Measurements from ENCODE around the gene RAPGEF2.
"Not testable (repeated sequence)": the region's sequence is repeated elsewhere in the genome, so short reads cannot be mapped to it uniquely, and the experiment has no call there.

RAPGEF2 gene

GRCh38 chr4:159237975-159238374 is 135.1 kb downstream of the RAPGEF2 start:
- no peak for DNase-seq (ENCODE audit: low read depth in 2 of 2, low spot score in 1 of 2)

GRCh38 chr4:159238631-159239030 is 135.8 kb downstream of the RAPGEF2 start:
- no peak for DNase-seq (ENCODE audit: low read depth in 2 of 2, low spot score in 1 of 2)

GRCh38 chr4:159239629-159240028 is 136.8 kb downstream of the RAPGEF2 start:
- DNase-seq (ENCODE audit: low read depth in 2 of 2, low spot score in 1 of 2), result no peak

GRCh38 chr4:159240046-159240445 is 137.2 kb downstream of the RAPGEF2 start:
- no peak for DNase-seq (ENCODE audit: low read depth in 2 of 2, low spot score in 1 of 2)

GRCh38 chr4:159240687-159241086 is 137.8 kb downstream of the RAPGEF2 start:
- DNase-seq (ENCODE audit: low read depth in 2 of 2, low spot score in 1 of 2), result no peak

GRCh38 chr4:159242427-159242826 is 139.5 kb downstream of the RAPGEF2 start:
- no peak for DNase-seq (ENCODE audit: low read depth in 2 of 2, low spot score in 1 of 2)

GRCh38 chr4:159248384-159249178 is 145.7 kb downstream of the RAPGEF2 start:
- no peak for DNase-seq (ENCODE audit: low read depth in 2 of 2, low spot score in 1 of 2)

- no peak for DNase-seq (ENCODE audit: low read depth in 2 of 2, low spot score in 1 of 2)
These were observed 148.0 kb downstream of the RAPGEF2 start for GRCh38 chr4:159250751-159251325.

GRCh38 chr4:159251580-159251979 is 148.7 kb downstream of the RAPGEF2 start:
- DNase-seq (ENCODE audit: low read depth in 2 of 2, low spot score in 1 of 2), result not testable (repeated sequence)

GRCh38 chr4:159252491-159252890 is 149.6 kb downstream of the RAPGEF2 start:
- DNase-seq (ENCODE audit: low read depth in 2 of 2, low spot score in 1 of 2), result no peak

GRCh38 chr4:159256037-159256436 is 153.2 kb downstream of the RAPGEF2 start:
- DNase-seq (ENCODE audit: low read depth in 2 of 2, low spot score in 1 of 2), result no peak

- no peak for DNase-seq (ENCODE audit: low read depth in 2 of 2, low spot score in 1 of 2)
These were observed 156.1 kb downstream of the RAPGEF2 start for GRCh38 chr4:159258889-159259560.

GRCh38 chr4:159264057-159264456 is 161.2 kb downstream of the RAPGEF2 start:
- DNase-seq (ENCODE audit: low read depth in 2 of 2, low spot score in 1 of 2), result no peak

GRCh38 chr4:159266981-159267868 is 164.3 kb downstream of the RAPGEF2 start:
- no peak for DNase-seq (ENCODE audit: low read depth in 2 of 2, low spot score in 1 of 2)

- DNase-seq (ENCODE audit: low read depth in 2 of 2, low spot score in 1 of 2), result no peak
These were observed 165.0 kb downstream of the RAPGEF2 start for GRCh38 chr4:159267869-159268285.

- no peak for DNase-seq (ENCODE audit: low read depth in 2 of 2, low spot score in 1 of 2)
These were observed 165.7 kb downstream of the RAPGEF2 start for GRCh38 chr4:159268607-159269006.

GRCh38 chr4:159269116-159269515 is 166.2 kb downstream of the RAPGEF2 start:
- DNase-seq (ENCODE audit: low read depth in 2 of 2, low spot score in 1 of 2), result no peak

- DNase-seq (ENCODE audit: low read depth in 2 of 2, low spot score in 1 of 2), result no peak
These were observed 167.1 kb downstream of the RAPGEF2 start for GRCh38 chr4:159269956-159270355.

- DNase-seq (ENCODE audit: low read depth in 2 of 2, low spot score in 1 of 2), result no peak
These were observed 169.0 kb downstream of the RAPGEF2 start for GRCh38 chr4:159271856-159272255.

- DNase-seq (ENCODE audit: low read depth in 2 of 2, low spot score in 1 of 2), result no peak
These were observed 169.6 kb downstream of the RAPGEF2 start for GRCh38 chr4:159272273-159273140.
